Hematopoietic multipotent progenitor cell treated with erythropoietin and hydrocortisone succinate and interleukin-3 and kit ligand, for 17 days (in vitro differentiated cells): ENCODE measurements around the gene NFASC.

Experiments used
- DNase-seq: peaks from one replicate; pipeline ENCODE4 v3.0.0-alpha.2; 2015; ENCODE audit warnings: low spot score

Gene NFASC

GRCh38 chr1:204959836-204960235 is 89.2 kb downstream of the NFASC start:
- DNase-seq: no peak

GRCh38 chr1:204960306-204961125 is 89.9 kb downstream of the NFASC start:
- DNase-seq: no peak

GRCh38 chr1:204961765-204962419 is 91.2 kb downstream of the NFASC start:
- no peak for DNase-seq

GRCh38 chr1:204962742-204963632 is 92.3 kb downstream of the NFASC start:
- DNase-seq: no peak

- DNase-seq: no peak
Observed at GRCh38 chr1:204967451-204967850, 96.8 kb downstream of the NFASC start.

- DNase-seq: no peak
Observed at GRCh38 chr1:204968135-204968534, 97.5 kb downstream of the NFASC start.

GRCh38 chr1:204968951-204969350 is 98.3 kb downstream of the NFASC start:
- no peak for DNase-seq

GRCh38 chr1:204970937-204971336 is 100.3 kb downstream of the NFASC start:
- DNase-seq: no peak

- peak; percentile 13 for DNase-seq
Observed at GRCh38 chr1:204971517-204972336, 101.1 kb downstream of the NFASC start.

GRCh38 chr1:204972426-204972825 is 101.8 kb downstream of the NFASC start:
- DNase-seq: no peak

- DNase-seq: no peak
Observed at GRCh38 chr1:204973449-204973848, 102.8 kb downstream of the NFASC start.

GRCh38 chr1:204974327-204974726 is 103.7 kb downstream of the NFASC start:
- no peak for DNase-seq

GRCh38 chr1:204975021-204975420 is 104.4 kb downstream of the NFASC start:
- DNase-seq: no peak

GRCh38 chr1:204975568-204976235 is 105.0 kb downstream of the NFASC start:
- DNase-seq: peak; percentile 60

- no peak for DNase-seq
Observed at GRCh38 chr1:204976646-204977045, 106.0 kb downstream of the NFASC start.

GRCh38 chr1:204977318-204977717 is 106.7 kb downstream of the NFASC start:
- no peak for DNase-seq

- no peak for DNase-seq
Observed at GRCh38 chr1:204978782-204979181, 108.1 kb downstream of the NFASC start.

GRCh38 chr1:204979306-204979705 is 108.6 kb downstream of the NFASC start:
- DNase-seq: no peak

GRCh38 chr1:204979891-204980649 is 109.4 kb downstream of the NFASC start:
- DNase-seq: no peak

GRCh38 chr1:204980840-204981405 is 110.3 kb downstream of the NFASC start:
- no peak for DNase-seq
